ENCODE measurements around the gene SYTL1. TPM values are rescaled to one million over a fixed set of nuclear protein-coding genes. Genes with fewer than 3 reads are reported as not detected.

Gene SYTL1
- total and polyA plus RNA-seq, 9 of the 15 experiments (the other 6 are each of a cell fraction or from before 2014, with no cell fraction given), result 0.04 to 9.3 (median 1.7) TPM

GRCh38 chr1:27395441-27396195 is 53.8 kb downstream of the SYTL1 start (continued):
- TF ChIP-seq CHAMP1 (IDR thresholded peaks at IDR 0.05) (no peak), ELF4 (CRISPR knock-in tag; IDR thresholded peaks at IDR 0.05) (no peak), ZNF165 (CRISPR knock-in tag; IDR thresholded peaks at IDR 0.05; ENCODE audit: borderline replicate concordance) (no peak), BMI1 (IDR thresholded peaks at IDR 0.05; ENCODE audit: low read length) (peak; percentile 52; the same call in 1 of the 2 replicates), TEAD2 (tag; IDR thresholded peaks at IDR 0.05) (no peak), ETS1 (conservative IDR thresholded peaks at IDR 0.05; ENCODE audit: control insufficient read depth, low read depth, low read length) (no peak), SMC3 (conservative IDR thresholded peaks at IDR 0.05; ENCODE audit: insufficient read depth, low read depth, low read length) (peak; percentile 93), DNMT1 (IDR thresholded peaks at IDR 0.05) (no peak), FOXP1 (CRISPR knock-in tag; IDR thresholded peaks at IDR 0.05) (no peak), ZNF717 (CRISPR knock-in tag; IDR thresholded peaks at IDR 0.05) (no peak), CTBP1 (IDR thresholded peaks at IDR 0.05; ENCODE audit: borderline replicate concordance) (peak; percentile 27; the same call in 1 of the 2 replicates), MXD1 (CRISPR knock-in tag; IDR thresholded peaks at IDR 0.05; ENCODE audit: borderline replicate concordance, poor library complexity, severe bottlenecking) (no peak), ZNF232 (CRISPR knock-in tag; IDR thresholded peaks at IDR 0.05) (no peak), HDGF (IDR thresholded peaks at IDR 0.05) (no peak), SREBF1 (IDR thresholded peaks at IDR 0.05; ENCODE audit: borderline replicate concordance, low read depth, low read length) (peak; percentile 59; the same call in 1 of the 2 replicates), PHF20 (IDR thresholded peaks at IDR 0.05; ENCODE audit: partially characterized antibody) (no peak), CBX3 (IDR thresholded peaks at IDR 0.05; ENCODE audit: borderline replicate concordance in 1 of 2, low read length in 2 of 2) (0 out of 3 replicates have a peak, but pooled peaks of 1 of the 2 experiments have one; percentile 41), KLF16 (IDR thresholded peaks at IDR 0.05) (peak; percentile 64), ATF7 (IDR thresholded peaks at IDR 0.05) (peak; percentile 42; the same call in 1 of the 2 replicates), NR2C1 (IDR thresholded peaks at IDR 0.05) (no peak), NR2C1 (tag; IDR thresholded peaks at IDR 0.05) (no peak), BCLAF1 (IDR thresholded peaks at IDR 0.05; ENCODE audit: borderline replicate concordance in 1 of 2, control insufficient read depth in 1 of 2, low read depth in 2 of 2, low read length in 1 of 2) (0 out of 4 replicates have a peak, but pooled peaks of 1 of the 2 experiments have one; percentile 34)

Data from K562 (cell line).